Panc1 (cell line): ENCODE data around the gene ADIRF. TPM values are rescaled to one million over a fixed set of nuclear protein-coding genes. Genes with fewer than 3 reads are reported as not detected.

Experiments used
- ATAC-seq: fragments of 200-7000 bp; cut with Tn5 transposase; 2 replicates; pipeline ENCODE4 v1.9.1; 2020; ENCODE audit warnings: mild to moderate bottlenecking, moderate library complexity
- BruUV-seq: library from RNA; stranded (reverse); fragments of 400-500 nt; replicated peaks from 2 replicates; lab custom pipeline; 2021; lab: Mats Ljungman, UMichigan
- CTCF ChIA-PET: fragments of 300-600 bp; sonication (Branson Sonifier 250); formaldehyde crosslinking; loops from one replicate; lab custom pipeline; 2022; ENCODE audit warnings: antibody characterized with exemption; lab: Charles Lee
- POLR2A ChIA-PET: fragments of 300-600 bp; sonication (Branson Sonifier 250); formaldehyde crosslinking; loops from one replicate; lab custom pipeline; 2022; ENCODE audit warnings: antibody characterized with exemption; lab: Charles Lee
- DNase-seq: peaks from one replicate; pipeline ENCODE4 v3.0.0-alpha.2; 2010; ENCODE audit warnings: low read depth, low spot score
- H3K27ac ChIP-seq: 2 replicates; pipeline ENCODE4 v1.5.1; 2011; ENCODE audit warnings: mild to moderate bottlenecking, low read length, inconsistent platforms
- H3K27me3 ChIP-seq: fragments of 200-500 bp; sonication (Bioruptor generic); 2 replicates; pipeline ENCODE4 v1.6.0; 2014; ENCODE audit warnings: low read length, inconsistent platforms; ENCODE audit not compliant: control insufficient read depth, insufficient read depth
- H3K36me3 ChIP-seq: fragments of 200-500 bp; sonication (Bioruptor generic); 2 replicates; pipeline ENCODE4 v1.5.1; 2014; ENCODE audit warnings: inconsistent platforms, mild to moderate bottlenecking, low read length, moderate library complexity; ENCODE audit not compliant: control insufficient read depth, insufficient read depth
- H3K4me1 ChIP-seq: 2 replicates; pipeline ENCODE4 v1.5.1; 2011; ENCODE audit warnings: inconsistent platforms, mild to moderate bottlenecking, low read length, moderate library complexity; ENCODE audit not compliant: control insufficient read depth, insufficient read depth
- H3K4me3 ChIP-seq, 2 experiments: 2 replicates each; pipeline ENCODE4 v1.5.1; 2011 to 2012; ENCODE audit warnings: low read depth in 2 of 2, low read length in 2 of 2, mild to moderate bottlenecking in 2 of 2, inconsistent platforms in 1 of 2, moderate library complexity in 1 of 2
- H3K9me3 ChIP-seq: fragments of 200-500 bp; sonication (Bioruptor generic); 2 replicates; pipeline ENCODE4 v1.5.1; 2014; ENCODE audit warnings: low read depth, mild to moderate bottlenecking, inconsistent platforms, low read length, moderate library complexity; ENCODE audit not compliant: control insufficient read depth, insufficient read depth
- CTCF ChIP-seq: fragments of 450-650 bp; IDR thresholded peaks from 2 replicates; pipeline ENCODE4 v1.5.1; 2017; ENCODE audit warnings: mild to moderate bottlenecking
- POLR2AphosphoS5 ChIP-seq: IDR thresholded peaks from 2 replicates; pipeline ENCODE4 v1.6.1; 2012; ENCODE audit warnings: mild to moderate bottlenecking, low read depth, low read length, moderate library complexity
- REST ChIP-seq, 2 experiments: IDR thresholded peaks; 2 replicates each; pipeline ENCODE4 v1.6.1; 2011 to 2012; ENCODE audit warnings: low read depth in 2 of 2, control low read depth in 1 of 2, low read length in 1 of 2, mild to moderate bottlenecking in 1 of 2, moderate library complexity in 1 of 2; ENCODE audit not compliant: insufficient read depth in 1 of 2
- SIN3A ChIP-seq: IDR thresholded peaks from 2 replicates; pipeline ENCODE4 v1.6.1; 2012; ENCODE audit warnings: low read depth, mild to moderate bottlenecking, low read length, moderate library complexity, borderline replicate concordance; ENCODE audit not compliant: insufficient read depth
- TCF7L2 ChIP-seq: IDR thresholded peaks from 2 replicates; pipeline ENCODE4 v1.6.1; 2011; ENCODE audit warnings: mild to moderate bottlenecking, low read depth, low read length, inconsistent platforms
- in situ Hi-C: cut with HindIII; loops from 2 replicates; pipeline ENCODE4 v1.10.0; 2016; ENCODE audit warnings: low sequenced_read_pairs, low pct_unique_long_range_greater_than_20kb
- intact Hi-C: fragments of 100-400 bp; cut with micrococcal nuclease; formaldehyde crosslinking; loops from one replicate; pipeline ENCODE4 v1.10.0; 2022; ENCODE audit not compliant: unreplicated experiment
- total RNA-seq: library from RNA; stranded (reverse); gene quantifications from one replicate; pipeline ENCODE4 v1.2.1, GENCODE V29; 2021; ENCODE audit not compliant: unreplicated experiment

The ADIRF gene
- total RNA-seq, 1 experiment from 2014 or later, result 14.8 TPM

DNA sequence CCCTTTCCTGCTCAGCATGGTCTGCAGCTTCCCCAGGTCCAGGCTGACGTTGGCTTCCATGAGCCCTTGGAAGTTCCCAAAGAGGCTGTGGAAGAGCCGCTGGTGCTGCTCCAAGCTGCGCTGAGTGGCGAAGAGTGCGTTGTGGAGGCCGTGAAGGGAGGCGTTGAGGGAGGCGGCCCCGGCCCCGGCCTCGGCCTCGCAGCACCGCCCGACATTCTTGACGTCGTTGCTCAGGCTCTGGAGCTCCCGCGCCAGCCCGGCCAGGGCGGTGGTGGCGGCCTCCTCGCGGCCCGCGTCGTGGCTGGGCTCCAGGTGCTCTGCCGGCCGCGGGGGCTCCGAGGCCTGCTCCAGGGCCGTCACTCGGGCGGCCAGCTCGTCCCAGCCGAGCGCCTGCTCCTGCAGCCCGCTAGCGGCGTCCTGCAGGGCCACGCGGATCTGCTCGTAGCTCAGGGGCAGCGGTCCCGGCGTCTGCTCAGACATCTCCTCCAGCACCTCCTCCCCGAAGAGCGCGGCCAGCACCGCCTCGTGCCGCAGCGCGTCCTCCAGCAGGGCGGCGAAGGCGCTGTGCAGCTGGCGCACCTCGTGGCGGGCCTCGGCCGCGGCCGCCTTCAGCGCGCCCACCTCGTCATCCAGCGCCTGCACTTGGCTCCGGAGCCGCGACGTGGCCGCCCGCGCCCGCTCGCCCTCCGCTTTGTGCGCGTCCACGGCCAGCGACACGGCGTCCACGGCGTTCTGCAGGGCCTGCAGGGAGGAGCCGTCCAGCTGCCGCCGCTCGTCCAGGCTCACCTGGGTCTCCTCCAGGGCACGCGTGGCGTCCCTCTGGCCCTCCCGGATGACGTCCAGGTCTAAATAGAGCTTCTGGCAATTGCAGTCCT, 25.6 kb upstream of the ADIRF start:
- H3K27me3 ChIP-seq, result no peaks in the 10 kb centered on the region
- no peaks in the 10 kb centered on the region for H3K4me1 ChIP-seq
- no peak for DNase-seq
- in situ Hi-C loops, result no loop called here
- no peak overlapping the region for H3K4me3 ChIP-seq
- H3K9me3 ChIP-seq, result no peaks in the 10 kb centered on the region
- ATAC-seq, result no peak
- BruUV-seq, result no TSS peak
- ChIA-PET CTCF (interaction anchor here (0.7 to 2.8 kb wide), 3 partner anchors 18 to 106 kb away, joined by 4 to 13 read pairs (median 7); partner anchors contain the start of gene ADIRF), POLR2A (no interaction called here)
- H3K27ac ChIP-seq, result no peak overlapping the region
- TF ChIP-seq SIN3A (no peak), CTCF (no peak), REST (IDR thresholded peaks at IDR 0.05; ENCODE audit: insufficient read depth in 1 of 2, low read depth in 2 of 2, low read length in 1 of 2) (no peak), POLR2AphosphoS5 (no peak)
- intact Hi-C loops, result no loop called here
- H3K36me3 ChIP-seq, result no peaks in the 10 kb centered on the region

- H3K27me3 ChIP-seq, result no peaks in the 10 kb centered on the region
- in situ Hi-C loops, result no loop called here
- ATAC-seq (no peak), DNase-seq (no peak)
- no TSS peak for BruUV-seq
- ChIA-PET CTCF (interaction anchor here (2.0 kb wide), 1 partner anchor 17 kb away, joined by 7 read pairs; no protein-coding TSS in a partner anchor), POLR2A (no interaction called here)
- intact Hi-C loops, result no loop called here
- H3K9me3 ChIP-seq, result no peaks in the 10 kb centered on the region
- no peak overlapping the region for H3K4me3 ChIP-seq
- no peaks in the 10 kb centered on the region for H3K4me1 ChIP-seq
- no peak overlapping the region for H3K27ac ChIP-seq
- H3K36me3 ChIP-seq, result no peaks in the 10 kb centered on the region
- no peak for TF ChIP-seq SIN3A
- TF ChIP-seq TCF7L2, result no peak
- TF ChIP-seq REST (IDR thresholded peaks at IDR 0.05; ENCODE audit: insufficient read depth in 1 of 2, low read depth in 2 of 2, low read length in 1 of 2), result no peak
- TF ChIP-seq CTCF, result no peak
- no peak for TF ChIP-seq POLR2AphosphoS5
Observed at GRCh38 chr10:86943316-86944030, 24.8 kb upstream of the ADIRF start.
